T47D (cell line): Measurements from ENCODE around the gene DENND1A.

Experiments used
- DNase-seq, 2 experiments: peaks; one replicate each; pipeline versions ENCODE4 v3.0.0 to v3.0.0-alpha.2; 2011 to 2012; ENCODE audit warnings: low read depth in 1 of 2, low spot score in 1 of 2
- JUND ChIP-seq: IDR thresholded peaks from 2 replicates; pipeline ENCODE4 v1.6.1; 2012; ENCODE audit warnings: low read depth
- in situ Hi-C: cut with HindIII; loops from 2 replicates; pipeline ENCODE4 v1.10.0; 2016; ENCODE audit warnings: low sequenced_read_pairs, low pct_unique_long_range_greater_than_20kb

DENND1A gene

GRCh38 chr9:123723135-123723875 lies 206.6 kb downstream of the DENND1A start:
- no peak for DNase-seq
- no peak for TF ChIP-seq JUND
- in situ Hi-C loops, result no loop called here

- DNase-seq, result no peak
- TF ChIP-seq JUND, result no peak
- in situ Hi-C loops, result no loop called here
Measured at GRCh38 chr9:123722378-123722777, 207.5 kb downstream of the DENND1A start.

- no peak for TF ChIP-seq JUND
- no peak for DNase-seq
- in situ Hi-C loops, result no loop called here
Measured at GRCh38 chr9:123718188-123718587, 211.7 kb downstream of the DENND1A start.

GRCh38 chr9:123717581-123718175 lies 212.2 kb downstream of the DENND1A start:
- no peak for DNase-seq
- in situ Hi-C loops, result no loop called here
- TF ChIP-seq JUND, result no peak

- DNase-seq, result no peak
Measured at GRCh38 chr9:123716339-123716945, 213.5 kb downstream of the DENND1A start.

GRCh38 chr9:123715258-123715657 lies 214.7 kb downstream of the DENND1A start:
- in situ Hi-C loops, result no loop called here
- no peak for DNase-seq
- no peak for TF ChIP-seq JUND

More at GRCh38 chr9:123716339-123716945, 213.5 kb downstream of the DENND1A start:
- in situ Hi-C loops, result no loop called here
- no peak for TF ChIP-seq JUND

DNA sequence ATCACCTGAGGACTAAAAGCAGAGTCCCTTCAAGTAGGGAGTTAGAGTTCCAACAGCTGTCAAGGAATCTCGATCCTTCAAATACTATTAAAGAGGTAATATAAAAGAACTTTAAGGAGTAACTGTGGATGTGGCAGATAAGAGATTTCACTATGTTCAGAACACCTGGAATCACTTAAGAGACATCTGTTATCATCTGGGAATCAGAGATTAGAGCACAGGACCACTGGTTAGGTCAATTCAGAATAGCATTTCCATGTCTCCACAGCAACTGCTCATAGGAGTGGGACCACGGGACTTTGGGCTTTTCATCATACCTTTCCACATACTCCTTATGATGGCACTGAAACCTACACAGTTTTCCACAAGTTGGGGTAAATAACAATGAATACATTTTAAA lies 216.6 kb downstream of the DENND1A start:
- no peak for DNase-seq
- TF ChIP-seq JUND, result no peak
- in situ Hi-C loops, result no loop called here

- in situ Hi-C loops, result no loop called here
- DNase-seq, result no peak
Measured at GRCh38 chr9:123712399-123712798, 217.5 kb downstream of the DENND1A start.

GRCh38 chr9:123710299-123710698 lies 219.6 kb downstream of the DENND1A start:
- in situ Hi-C loops, result no loop called here
- DNase-seq, result no peak
- no peak for TF ChIP-seq JUND

More at GRCh38 chr9:123712399-123712798, 217.5 kb downstream of the DENND1A start:
- TF ChIP-seq JUND, result no peak

DNA sequence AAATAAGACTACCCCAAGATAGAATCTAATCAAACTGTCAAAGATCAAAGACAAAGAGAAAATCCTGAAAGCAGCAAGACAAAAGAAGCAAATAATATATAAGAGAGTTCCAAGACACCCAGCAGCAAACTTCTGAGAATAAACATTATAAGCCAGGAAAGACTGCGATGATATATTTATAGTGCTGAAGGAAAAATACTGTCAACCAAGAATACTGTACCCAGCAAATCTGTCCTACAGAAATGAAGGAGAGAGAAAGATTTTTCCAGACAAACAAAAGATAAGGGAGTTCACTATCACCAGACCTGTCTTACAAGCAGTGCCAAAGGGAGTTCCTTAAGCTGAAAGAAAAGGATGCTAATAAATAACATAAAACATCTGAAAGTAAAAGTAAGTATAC lies 227.4 kb downstream of the DENND1A start:
- in situ Hi-C loops, result no loop called here
- no peak for DNase-seq
- no peak for TF ChIP-seq JUND

- DNase-seq, result no peak
- no peak for TF ChIP-seq JUND
- in situ Hi-C loops, result no loop called here
Measured at GRCh38 chr9:123697686-123698085, 232.2 kb downstream of the DENND1A start.

GRCh38 chr9:123696476-123696875 lies 233.4 kb downstream of the DENND1A start:
- no peak for TF ChIP-seq JUND
- in situ Hi-C loops, result no loop called here

DNA sequence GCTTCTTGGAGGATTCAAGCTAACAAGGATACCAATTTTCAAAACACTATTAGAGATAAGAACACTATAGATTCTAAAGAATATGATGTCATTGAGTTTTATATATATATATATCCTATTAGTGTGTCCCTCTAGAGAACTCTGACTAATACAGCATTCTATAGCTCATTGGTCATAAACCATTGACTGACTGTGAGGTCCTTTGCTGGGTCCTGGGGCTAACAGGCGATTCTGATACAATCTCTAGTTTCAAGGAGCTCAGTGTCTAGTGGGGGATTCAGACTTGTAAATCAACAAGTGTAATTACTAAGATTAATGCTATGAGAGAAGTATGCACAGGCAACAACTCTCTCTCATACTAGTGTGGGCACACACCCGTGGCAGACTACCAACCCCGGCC lies 234.5 kb downstream of the DENND1A start:
- TF ChIP-seq JUND, result no peak
- no peak for DNase-seq
- in situ Hi-C loops, result no loop called here

More at GRCh38 chr9:123696476-123696875, 233.4 kb downstream of the DENND1A start:
- DNase-seq, result no peak
